Activated naive CD8-positive, alpha-beta T cell treated with anti-CD3 and anti-CD28 coated beads, Interleukin-2, amount 50 U/mL, for 24 hours (primary cell): Measurements from ENCODE around the gene PLPP6.
A peak's percentile ranks its signal among the peaks of the same experiment; 100 is the strongest.

ENCODE experiments used
- ATAC-seq: fragments of 150-1000 bp; cut with Tn5 transposase; one replicate; pipeline ENCODE4 v1.10.0; 2021
- DNase-seq: peaks from one replicate; pipeline ENCODE4 v3.0.0; 2021
- H3K27ac Mint-ChIP-seq: one replicate; pipeline ENCODE4 v1.8.0; 2021; ENCODE audit warnings: mild to moderate bottlenecking, mixed read lengths
- H3K27me3 Mint-ChIP-seq: one replicate; pipeline ENCODE4 v1.8.0; 2021; ENCODE audit warnings: mixed read lengths
- H3K36me3 Mint-ChIP-seq: one replicate; pipeline ENCODE4 v1.8.0; 2021; ENCODE audit warnings: low read depth, mixed read lengths
- H3K4me1 Mint-ChIP-seq: one replicate; pipeline ENCODE4 v1.8.0; 2021; ENCODE audit warnings: mixed read lengths
- H3K4me3 Mint-ChIP-seq: one replicate; pipeline ENCODE4 v1.8.0; 2021; ENCODE audit warnings: mild to moderate bottlenecking, moderate library complexity, mixed read lengths
- H3K9me3 Mint-ChIP-seq: one replicate; pipeline ENCODE4 v1.8.0; 2021; ENCODE audit warnings: mixed read lengths

PLPP6 gene

GRCh38 chr9:4671737-4672136 lies 9.6 kb downstream of the PLPP6 start:
- Mint-ChIP-seq H3K4me1 (peaks cover 19% of the 10 kb centered on the region), H3K27ac (no peak overlapping the region), H3K27me3 (no peaks in the 10 kb centered on the region), H3K9me3 (no peaks in the 10 kb centered on the region), H3K36me3 (no peaks in the 10 kb centered on the region), H3K4me3 (no peak overlapping the region)
- DNase-seq (no peak), ATAC-seq (no peak)

- no peak for DNase-seq
- no peak for ATAC-seq
- no peak overlapping the region for H3K27ac Mint-ChIP-seq
- no peaks in the 10 kb centered on the region for H3K27me3 Mint-ChIP-seq
- H3K4me3 Mint-ChIP-seq, result no peak overlapping the region
- H3K9me3 Mint-ChIP-seq, result no peaks in the 10 kb centered on the region
- no peaks in the 10 kb centered on the region for H3K36me3 Mint-ChIP-seq
- H3K4me1 Mint-ChIP-seq, result peaks cover 12% of the 10 kb centered on the region
These were observed 12.7 kb downstream of the PLPP6 start for GRCh38 chr9:4674783-4675182.

- no peaks in the 10 kb centered on the region for H3K27me3 Mint-ChIP-seq
- no peaks in the 10 kb centered on the region for H3K36me3 Mint-ChIP-seq
- no peak overlapping the region for H3K27ac Mint-ChIP-seq
- no peak for ATAC-seq
- no peak overlapping the region for H3K4me3 Mint-ChIP-seq
- H3K4me1 Mint-ChIP-seq, result peaks cover 2% of the 10 kb centered on the region
- no peak for DNase-seq
- H3K9me3 Mint-ChIP-seq, result no peaks in the 10 kb centered on the region
These were observed 15.3 kb downstream of the PLPP6 start for GRCh38 chr9:4677392-4677791.

DNA sequence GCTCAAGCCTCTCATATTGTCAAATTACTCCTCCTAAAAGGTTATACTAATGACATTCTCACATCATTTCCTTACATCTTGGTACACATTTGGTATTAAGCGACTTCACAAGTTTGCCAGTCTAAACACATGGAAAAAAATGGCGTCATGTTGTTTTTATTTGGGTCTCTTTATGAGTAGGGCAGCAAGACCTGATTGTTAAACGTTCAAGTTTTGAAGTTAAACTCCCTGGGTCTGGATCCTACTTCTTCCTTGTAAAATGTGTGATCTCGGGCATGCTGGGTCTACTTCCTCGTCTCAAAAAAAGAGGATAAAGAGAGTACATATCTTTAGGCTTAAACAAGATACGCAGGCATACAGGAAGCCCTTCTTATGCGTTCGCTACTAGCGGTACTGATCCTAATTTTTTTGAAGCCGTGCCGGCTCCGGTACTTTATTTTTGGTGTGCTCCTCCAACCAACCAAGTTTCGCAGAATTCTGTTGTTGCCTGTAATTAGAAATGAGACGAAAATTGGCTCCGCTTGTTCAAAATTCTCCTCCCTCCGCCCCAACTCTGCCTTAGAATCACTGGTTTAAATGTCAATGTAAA lies 16.7 kb downstream of the PLPP6 start:
- DNase-seq (no peak), ATAC-seq (no peak)
- Mint-ChIP-seq H3K4me3 (no peak overlapping the region), H3K27ac (no peak overlapping the region), H3K9me3 (no peaks in the 10 kb centered on the region), H3K27me3 (no peaks in the 10 kb centered on the region), H3K36me3 (peaks cover 6% of the 10 kb centered on the region), H3K4me1 (peaks cover 10% of the 10 kb centered on the region)

DNA sequence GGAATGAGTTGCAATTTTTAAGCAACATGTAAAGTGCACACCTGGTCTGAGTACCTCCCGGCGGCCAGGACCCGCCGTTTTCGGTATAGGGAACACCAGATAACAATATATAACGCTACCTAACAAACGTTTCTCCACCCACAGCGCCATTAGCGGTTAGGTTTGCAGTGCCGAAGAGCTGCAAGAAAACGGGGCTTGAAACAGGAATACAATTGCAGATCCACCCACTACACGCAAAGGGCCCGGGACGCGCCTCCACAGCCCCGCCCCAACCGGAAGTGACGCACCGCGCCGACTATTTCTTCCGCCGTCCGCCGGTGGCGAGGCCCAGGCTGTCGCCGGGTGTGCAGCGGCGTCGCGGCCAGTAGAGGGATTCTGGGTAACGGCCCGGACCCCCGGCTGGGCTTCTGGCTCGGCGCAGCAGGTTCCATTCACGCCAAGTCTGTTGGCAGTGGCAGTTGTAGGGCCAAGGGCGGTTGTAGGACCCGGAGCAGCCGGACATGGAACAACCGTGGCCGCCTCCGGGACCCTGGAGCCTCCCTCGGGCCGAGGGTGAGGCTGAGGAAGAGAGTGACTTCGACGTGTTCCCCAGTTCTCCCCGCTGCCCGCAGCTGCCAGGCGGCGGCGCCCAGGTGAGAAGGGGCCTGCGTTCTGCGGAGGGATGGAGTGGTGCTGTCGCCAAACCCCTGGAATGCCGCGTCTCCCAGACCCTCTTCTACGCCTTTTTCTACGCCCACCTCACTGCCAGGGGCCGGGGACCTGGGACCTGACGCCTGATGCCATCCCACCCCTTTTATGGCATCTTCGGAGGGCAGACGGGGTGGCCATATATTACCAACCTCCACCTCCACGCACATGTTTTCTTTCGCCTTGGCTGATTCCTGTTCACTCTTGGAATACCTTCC lies 17.4 kb downstream of the PLPP6 start, which contains the start of gene CDC37L1:
Gene CDC37L1, plus strand, starts transcription at position 302 of the 905 bp plus-strand sequence. Its CDS starts 199 bp downstream, at position 501.
- ATAC-seq, result peak; percentile 98
- Mint-ChIP-seq H3K27ac (no peak within 1 kb of the TSS), H3K36me3 (peaks cover 6% of the 10 kb centered on the region), H3K4me1 (peaks cover 13% of the 10 kb centered on the region), H3K4me3 (no peak within 1 kb of the TSS), H3K27me3 (no peaks in the 10 kb centered on the region), H3K9me3 (no peaks in the 10 kb centered on the region)
- peak; percentile 100 for DNase-seq

GRCh38 chr9:4680173-4680525 lies 18.1 kb downstream of the PLPP6 start:
- H3K9me3 Mint-ChIP-seq, result no peaks in the 10 kb centered on the region
- peaks cover 6% of the 10 kb centered on the region for H3K36me3 Mint-ChIP-seq
- H3K27ac Mint-ChIP-seq, result no peak overlapping the region
- peaks cover 13% of the 10 kb centered on the region for H3K4me1 Mint-ChIP-seq
- no peak overlapping the region for H3K4me3 Mint-ChIP-seq
- no peak for ATAC-seq
- DNase-seq, result no peak
- H3K27me3 Mint-ChIP-seq, result no peaks in the 10 kb centered on the region

DNA sequence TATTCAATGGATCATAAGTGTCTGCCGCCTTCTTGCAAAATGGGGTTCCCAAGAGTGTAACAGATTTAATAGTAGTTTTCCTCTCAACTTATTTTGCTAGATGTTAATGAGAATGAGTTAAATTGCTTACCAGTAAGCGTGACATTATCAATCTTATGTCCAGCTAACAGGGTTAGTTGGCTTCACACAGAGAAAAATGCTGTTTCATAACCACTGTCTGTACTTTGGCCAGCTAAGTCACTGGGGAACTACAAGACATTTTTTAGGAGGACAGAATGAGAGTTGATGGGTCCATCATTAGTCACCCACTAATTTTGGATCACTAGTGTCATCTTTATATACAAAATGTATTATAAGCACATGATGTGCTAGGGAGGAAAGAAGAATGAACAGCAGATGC lies 18.7 kb downstream of the PLPP6 start:
- Mint-ChIP-seq H3K9me3 (no peaks in the 10 kb centered on the region), H3K27me3 (no peaks in the 10 kb centered on the region), H3K36me3 (peaks cover 10% of the 10 kb centered on the region), H3K27ac (no peak overlapping the region), H3K4me3 (no peak overlapping the region), H3K4me1 (peaks cover 17% of the 10 kb centered on the region)
- DNase-seq, result no peak
- ATAC-seq, result no peak

DNA sequence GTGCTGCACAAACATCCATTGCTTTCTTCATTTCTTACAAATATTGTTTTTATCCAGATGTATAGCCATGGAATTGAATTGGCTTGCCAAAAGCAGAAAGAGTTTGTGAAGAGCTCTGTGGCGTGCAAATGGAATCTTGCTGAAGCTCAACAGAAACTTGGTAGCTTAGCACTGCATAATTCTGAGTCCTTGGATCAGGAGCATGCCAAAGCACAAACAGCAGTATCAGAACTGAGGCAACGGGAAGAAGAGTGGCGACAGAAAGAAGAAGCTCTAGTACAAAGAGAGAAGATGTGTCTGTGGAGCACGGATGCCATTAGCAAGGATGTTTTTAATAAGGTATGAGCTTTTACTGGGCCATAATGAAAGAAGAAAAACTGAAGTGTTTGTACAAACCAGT lies 22.7 kb downstream of the PLPP6 start:
- Mint-ChIP-seq H3K9me3 (no peaks in the 10 kb centered on the region), H3K4me1 (peaks cover 32% of the 10 kb centered on the region), H3K4me3 (no peak overlapping the region), H3K27ac (no peak overlapping the region), H3K27me3 (no peaks in the 10 kb centered on the region), H3K36me3 (peaks cover 15% of the 10 kb centered on the region)
- DNase-seq (no peak), ATAC-seq (no peak)

DNA sequence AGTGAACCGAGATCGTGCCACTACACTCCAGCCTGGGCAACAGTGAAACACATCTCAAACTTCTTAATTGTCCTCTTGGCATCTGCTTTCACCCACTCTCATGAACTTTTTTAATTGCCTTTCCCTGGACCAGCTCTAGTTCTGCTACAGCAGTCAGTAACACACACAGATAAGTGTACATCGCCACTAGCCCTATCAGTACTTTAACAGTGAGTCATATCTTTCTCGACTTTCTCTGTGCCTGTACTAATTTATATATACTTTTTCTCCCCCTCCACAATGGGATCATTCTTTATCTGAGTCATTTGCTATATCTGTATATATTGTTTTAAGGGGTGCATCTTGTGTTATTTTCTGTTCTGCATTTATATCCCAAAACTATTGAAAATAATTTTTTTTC lies 24.0 kb downstream of the PLPP6 start:
- H3K36me3 Mint-ChIP-seq, result peaks cover 18% of the 10 kb centered on the region
- no peak for DNase-seq
- no peaks in the 10 kb centered on the region for H3K9me3 Mint-ChIP-seq
- ATAC-seq, result peak; percentile 44
- peaks cover 44% of the 10 kb centered on the region for H3K4me1 Mint-ChIP-seq
- no peak overlapping the region for H3K4me3 Mint-ChIP-seq
- H3K27ac Mint-ChIP-seq, result no peak overlapping the region
- no peaks in the 10 kb centered on the region for H3K27me3 Mint-ChIP-seq

- Mint-ChIP-seq H3K9me3 (no peaks in the 10 kb centered on the region), H3K27ac (no peak overlapping the region), H3K4me1 (peaks cover 48% of the 10 kb centered on the region), H3K27me3 (no peaks in the 10 kb centered on the region), H3K4me3 (no peak overlapping the region), H3K36me3 (peaks cover 21% of the 10 kb centered on the region)
- DNase-seq (no peak), ATAC-seq (no peak)
These were observed 24.5 kb downstream of the PLPP6 start for GRCh38 chr9:4686584-4686983.

DNA sequence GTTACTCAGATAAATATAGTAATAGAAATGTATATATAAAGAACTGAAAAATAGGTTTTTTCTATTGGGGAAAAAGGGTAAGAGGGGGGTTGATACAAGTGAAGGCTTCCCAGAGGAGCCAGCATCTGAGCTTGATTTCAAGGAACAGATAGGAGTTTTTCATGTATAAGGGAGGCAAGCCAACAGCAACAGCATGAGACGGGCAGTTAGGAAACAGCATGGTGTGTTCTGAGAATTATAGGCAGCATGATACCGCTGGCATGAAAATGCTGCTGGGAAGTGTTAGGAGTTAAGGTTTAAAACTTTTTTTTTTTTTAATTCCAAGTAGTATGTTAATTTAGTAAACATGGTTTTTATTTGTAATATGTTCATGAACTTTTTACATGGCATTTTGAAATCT lies 26.9 kb downstream of the PLPP6 start:
- Mint-ChIP-seq H3K4me3 (no peak overlapping the region), H3K4me1 (peaks cover 46% of the 10 kb centered on the region), H3K9me3 (no peaks in the 10 kb centered on the region), H3K27me3 (no peaks in the 10 kb centered on the region), H3K27ac (no peak overlapping the region), H3K36me3 (peaks cover 17% of the 10 kb centered on the region)
- no peak for ATAC-seq
- DNase-seq, result no peak

DNA sequence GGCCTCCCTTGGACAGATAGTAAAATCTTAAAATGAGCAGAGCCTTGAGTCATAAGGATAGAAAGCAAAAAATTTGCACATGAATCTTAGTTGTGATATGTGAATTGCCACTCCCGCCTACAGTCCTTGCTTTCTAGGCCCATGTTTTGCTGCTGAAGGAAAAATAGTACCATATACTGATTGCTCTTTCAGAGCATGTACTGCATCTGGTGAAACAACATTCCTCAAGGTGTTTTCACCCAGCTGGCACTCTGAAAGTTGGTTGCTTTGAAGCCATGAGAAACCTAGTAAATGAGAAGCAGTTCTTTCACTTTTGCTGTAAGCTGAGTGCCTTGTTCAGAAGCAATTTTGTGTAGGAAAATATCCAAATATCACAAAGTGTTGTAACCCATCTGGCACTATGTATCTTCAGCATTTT lies 27.6 kb downstream of the PLPP6 start:
- DNase-seq, result no peak
- peak overlapping the region; percentile 37 for H3K27ac Mint-ChIP-seq
- no peaks in the 10 kb centered on the region for H3K27me3 Mint-ChIP-seq
- H3K9me3 Mint-ChIP-seq, result no peaks in the 10 kb centered on the region
- peaks cover 43% of the 10 kb centered on the region for H3K4me1 Mint-ChIP-seq
- no peak overlapping the region for H3K4me3 Mint-ChIP-seq
- ATAC-seq, result peak; percentile 84
- H3K36me3 Mint-ChIP-seq, result peaks cover 17% of the 10 kb centered on the region

DNA sequence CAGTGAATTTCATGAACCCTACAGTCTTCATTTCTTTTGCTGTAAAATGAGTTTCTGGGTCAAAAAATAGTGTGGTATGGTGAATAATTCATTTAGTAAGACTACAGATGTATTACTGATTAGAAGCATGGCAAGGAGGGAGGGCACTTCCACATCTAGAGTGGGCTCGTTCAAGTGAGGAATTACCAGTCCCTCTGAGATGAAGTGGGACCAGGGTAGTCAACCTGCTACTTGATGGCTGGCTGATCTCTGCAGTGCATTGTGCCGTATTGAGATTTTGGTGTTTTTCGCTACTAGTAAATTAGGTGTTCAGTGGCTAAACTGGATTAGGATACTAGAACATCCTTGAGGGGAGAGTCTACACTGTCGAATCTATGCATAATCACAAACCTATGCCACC lies 28.1 kb downstream of the PLPP6 start:
- Mint-ChIP-seq H3K4me3 (no peak overlapping the region), H3K27me3 (no peaks in the 10 kb centered on the region), H3K9me3 (no peaks in the 10 kb centered on the region), H3K4me1 (peaks cover 43% of the 10 kb centered on the region), H3K36me3 (peaks cover 20% of the 10 kb centered on the region), H3K27ac (peak overlapping the region; percentile 37)
- ATAC-seq, result no peak
- DNase-seq, result no peak

GRCh38 chr9:4691795-4692194 lies 29.7 kb downstream of the PLPP6 start:
- Mint-ChIP-seq H3K27me3 (no peaks in the 10 kb centered on the region), H3K4me1 (peaks cover 40% of the 10 kb centered on the region), H3K36me3 (peaks cover 13% of the 10 kb centered on the region), H3K27ac (no peak overlapping the region), H3K9me3 (no peaks in the 10 kb centered on the region), H3K4me3 (no peak overlapping the region)
- DNase-seq (no peak), ATAC-seq (peak; percentile 57)

DNA sequence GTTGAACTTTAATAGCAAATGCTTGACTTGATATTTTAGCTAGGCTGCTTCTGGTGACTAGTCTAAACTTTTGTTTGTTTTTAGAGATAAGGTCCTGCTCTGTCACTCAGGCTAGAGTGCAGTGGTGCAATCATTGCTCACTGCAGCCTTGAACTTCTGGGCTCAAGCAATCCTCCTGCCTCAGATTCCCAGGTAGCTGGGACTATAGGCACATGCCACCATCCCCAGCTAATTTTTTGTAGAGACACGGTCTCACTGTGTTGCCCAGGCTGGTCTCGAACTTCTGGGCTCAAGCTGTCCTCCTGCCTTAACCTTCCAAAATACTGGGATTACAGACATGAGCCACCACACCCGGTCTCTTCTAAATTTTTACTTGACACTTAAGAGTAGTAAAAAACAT lies 38.0 kb downstream of the PLPP6 start:
- Mint-ChIP-seq H3K4me3 (no peak overlapping the region), H3K9me3 (no peaks in the 10 kb centered on the region), H3K27me3 (no peaks in the 10 kb centered on the region), H3K4me1 (peaks cover 18% of the 10 kb centered on the region), H3K27ac (no peak overlapping the region), H3K36me3 (peaks cover 31% of the 10 kb centered on the region)
- no peak for DNase-seq
- ATAC-seq, result no peak
